Endodermal cell (in vitro differentiated cells): ENCODE results near the gene GKN1. TPM values are rescaled to one million over a fixed set of nuclear protein-coding genes. Genes with fewer than 3 reads are reported as not detected.

Experiments
- DNase-seq: peaks from one replicate; pipeline ENCODE4 v3.0.0-alpha.2; 2017
- H3K27ac ChIP-seq: 2 replicates; pipeline ENCODE4 v1.5.1; 2013; ENCODE audit warnings: mild to moderate bottlenecking, low read depth, low read length, moderate library complexity
- H3K27me3 ChIP-seq: 2 replicates; pipeline ENCODE4 v1.6.1; 2013; ENCODE audit warnings: mild to moderate bottlenecking, low read length, moderate library complexity; ENCODE audit not compliant: insufficient read depth, control insufficient read depth, poor library complexity, severe bottlenecking
- H3K36me3 ChIP-seq: 2 replicates; pipeline ENCODE4 v1.7.0; 2013; ENCODE audit warnings: mild to moderate bottlenecking, low read length, moderate library complexity; ENCODE audit not compliant: control insufficient read depth, insufficient read depth
- H3K4me1 ChIP-seq: one replicate; pipeline ENCODE4 v1.7.0; 2013; ENCODE audit warnings: low read length; ENCODE audit not compliant: control insufficient read depth, insufficient read depth
- H3K4me3 ChIP-seq: 2 replicates; pipeline ENCODE4 v1.5.1; 2013; ENCODE audit warnings: mild to moderate bottlenecking, low read length, moderate library complexity
- H3K9ac ChIP-seq: 2 replicates; pipeline ENCODE4 v1.6.1; 2013; ENCODE audit warnings: mild to moderate bottlenecking, low read length, moderate library complexity; ENCODE audit not compliant: poor library complexity, severe bottlenecking; ENCODE audit errors: extremely low read depth
- H3K9me3 ChIP-seq: 2 replicates; pipeline ENCODE4 v1.6.1; 2013; ENCODE audit warnings: mild to moderate bottlenecking, low read length, moderate library complexity; ENCODE audit not compliant: control insufficient read depth
- H3K27ac Mint-ChIP-seq: 2 replicates; pipeline ENCODE4 v1.8.0; 2020; ENCODE audit warnings: mixed read lengths
- H3K27me3 Mint-ChIP-seq: 2 replicates; pipeline ENCODE4 v1.8.0; 2021; ENCODE audit warnings: mild to moderate bottlenecking, mixed read lengths; ENCODE audit not compliant: insufficient read depth
- H3K36me3 Mint-ChIP-seq: 2 replicates; pipeline ENCODE4 v1.8.0; 2020; ENCODE audit warnings: low read depth, mixed read lengths
- H3K4me1 Mint-ChIP-seq: 2 replicates; pipeline ENCODE4 v1.8.0; 2020; ENCODE audit warnings: mixed read lengths
- H3K4me3 Mint-ChIP-seq: 2 replicates; pipeline ENCODE4 v1.8.0; 2020; ENCODE audit warnings: mild to moderate bottlenecking, moderate library complexity, mixed read lengths
- H3K9me3 Mint-ChIP-seq: 2 replicates; pipeline ENCODE4 v1.8.0; 2020; ENCODE audit warnings: mild to moderate bottlenecking, mixed read lengths
- CTCF ChIP-seq: fragments of 200-600 bp; sonication (generic); conservative IDR thresholded peaks from 2 replicates; pipeline ENCODE4 v1.5.0; 2021; ENCODE audit warnings: antibody characterized with exemption, mild to moderate bottlenecking
- WGBS, 2 experiments: methylation state at CpG; one replicate each; pipeline versions ENCODE4 v1.1.5 to v1.1.7; 2013; ENCODE audit warnings: missing lambda C conversion rate in 2 of 2, mixed read lengths in 1 of 2; ENCODE audit not compliant: insufficient coverage in 1 of 2, insufficient read length in 1 of 2; 5-methylcytosine and 5-hydroxymethylcytosine counted together
- total RNA-seq, 2 donors: library from RNA; stranded (reverse); fragmentation: NEBNext Ultra II Directional in 1 of 2; extraction: Animal tissue kit (Norgen Biotek cat#: 25700) in 1 of 2; gene quantifications; 2 replicates in 1 of 2; 3 replicates in 1 of 2; pipeline ENCODE4 v1.2.1, GENCODE V29; 2021

Gene GKN1
- total RNA-seq, 2 donors from 2014 or later: not detected

GRCh38 chr2:69007169-69007568 is 32.7 kb downstream of the GKN1 start:
- Mint-ChIP-seq H3K36me3 (no peaks in the 10 kb centered on the region), H3K9me3 (peaks cover 6% of the 10 kb centered on the region), H3K4me1 (peaks cover 5% of the 10 kb centered on the region), H3K4me3 (no peak overlapping the region), H3K27me3 (peaks cover 32% of the 10 kb centered on the region), H3K27ac (no peak overlapping the region)
- Histone ChIP-seq H3K9ac (no peak overlapping the region), H3K36me3 (no peaks in the 10 kb centered on the region), H3K27me3 (no peaks in the 10 kb centered on the region), H3K4me3 (no peak overlapping the region), H3K9me3 (peaks cover 14% of the 10 kb centered on the region), H3K4me1 (no peaks in the 10 kb centered on the region), H3K27ac (no peak overlapping the region)
- TF ChIP-seq CTCF: no peak
- no peak for DNase-seq

GRCh38 chr2:69007603-69008002 is 33.2 kb downstream of the GKN1 start:
- Histone ChIP-seq H3K4me1 (no peaks in the 10 kb centered on the region), H3K36me3 (no peaks in the 10 kb centered on the region), H3K27me3 (no peaks in the 10 kb centered on the region), H3K9ac (no peak overlapping the region), H3K9me3 (peaks cover 9% of the 10 kb centered on the region), H3K4me3 (no peak overlapping the region), H3K27ac (no peak overlapping the region)
- no peak for TF ChIP-seq CTCF
- no peak for DNase-seq
- Mint-ChIP-seq H3K9me3 (peaks cover 1% of the 10 kb centered on the region), H3K36me3 (no peaks in the 10 kb centered on the region), H3K27me3 (peaks cover 30% of the 10 kb centered on the region), H3K4me1 (peaks cover 5% of the 10 kb centered on the region), H3K27ac (no peak overlapping the region), H3K4me3 (no peak overlapping the region)

GRCh38 chr2:69010437-69011194 is 36.2 kb downstream of the GKN1 start:
- Mint-ChIP-seq H3K27ac (no peak overlapping the region), H3K36me3 (no peaks in the 10 kb centered on the region), H3K4me3 (no peak overlapping the region), H3K27me3 (peaks cover 21% of the 10 kb centered on the region), H3K4me1 (peaks cover 12% of the 10 kb centered on the region), H3K9me3 (no peaks in the 10 kb centered on the region)
- Histone ChIP-seq H3K9ac (no peak overlapping the region), H3K9me3 (no peaks in the 10 kb centered on the region), H3K4me3 (no peak overlapping the region), H3K36me3 (no peaks in the 10 kb centered on the region), H3K4me1 (no peaks in the 10 kb centered on the region), H3K27ac (no peak overlapping the region), H3K27me3 (no peaks in the 10 kb centered on the region)
- no peak for DNase-seq
- TF ChIP-seq CTCF: no peak
- WGBS, 2 experiments: 67 to 70% methylated on average over 7 to 8 of the region's 8 CpGs
